Ovary (tissue), 9 donors: ENCODE measurements around the gene NF1. TPM values are rescaled to one million over a fixed set of nuclear protein-coding genes. Genes with fewer than 3 reads are reported as not detected.
"Not testable (repeated sequence)": the region's sequence is repeated elsewhere in the genome, so short reads cannot be mapped to it uniquely, and the experiment has no call there.

Source experiments
- DNase-seq, 5 donors: peaks; one replicate each; pipeline ENCODE4 v3.0.0-alpha.2; 2019 to 2020
- H3K27ac ChIP-seq, 2 donors: fragments of 200-600 bp; one replicate each; pipeline versions ENCODE4 v1.5.1 to v1.8.0; 2019 to 2022
- H3K27me3 ChIP-seq: fragments of 200-600 bp; one replicate; pipeline ENCODE4 v1.8.0; 2022
- H3K36me3 ChIP-seq: fragments of 200-600 bp; sonication (generic); one replicate; pipeline ENCODE4 v1.5.1; 2019
- H3K4me1 ChIP-seq: one replicate; pipeline ENCODE4 v1.8.1; 2013; ENCODE audit warnings: mild to moderate bottlenecking, moderate library complexity; ENCODE audit not compliant: insufficient read depth
- H3K4me3 ChIP-seq: fragments of 200-600 bp; sonication (generic); one replicate; pipeline ENCODE4 v1.5.1; 2017
- H3K9me3 ChIP-seq, 2 donors: fragments of 200-600 bp in 1 of 2; sonication (generic) in 1 of 2; one replicate each; pipeline versions ENCODE4 v1.5.1 to v1.8.1; 2013 to 2019; ENCODE audit warnings: mild to moderate bottlenecking in 1 of 2, moderate library complexity in 1 of 2
- EP300 ChIP-seq: sonication (generic); formaldehyde crosslinking; IDR thresholded peaks from one replicate; pipeline ENCODE4 v1.6.1; 2017; ENCODE audit warnings: antibody characterized with exemption
- POLR2A ChIP-seq: fragments of 450-650 bp; IDR thresholded peaks from one replicate; pipeline ENCODE4 v1.6.1; 2017; ENCODE audit warnings: antibody characterized with exemption, mild to moderate bottlenecking, moderate library complexity
- WGBS, 3 donors: extraction: QIAGEN DNeasy Blood & Tissue Kit in 1 of 3; methylation state at CpG; one replicate each; pipeline versions ENCODE4 v1.1.5 to v1.1.7; 2013 to 2017; 5-methylcytosine and 5-hydroxymethylcytosine counted together
- intact Hi-C, 4 donors: fragments of 100-400 bp; cut with DNase I; formaldehyde crosslinking; loops; one replicate each; pipeline versions ENCODE4 v1.11.0 to v1.15.1; 2022 to 2023
- polyA plus RNA-seq, 2 donors: library from polyadenylated mRNA; stranded (reverse); fragments of 200-250 nt in 1 of 2; fragments of 350-450 nt in 1 of 2; fragmentation: Illumina TruSeq in 1 of 2; extraction: RNeasy Lipid Tissue Mini Kit (QIAGEN cat#74804) in 1 of 2; gene quantifications; one replicate each; pipeline ENCODE4 v1.2.3, GENCODE V29; 2013 to 2014
- total RNA-seq, 7 donors: library from RNA; depleted of rRNA in 2 of 7; stranded (reverse); fragments of >200 nt in 2 of 7; fragmentation: NEBNext Ultra II Directional in 3 of 7; extraction: Animal tissue kit (Norgen Biotek cat#: 25700) in 3 of 7; gene quantifications; one replicate each; pipeline versions ENCODE4 v1.1.0 to v1.2.4, GENCODE V29; 2016 to 2023
- TF ChIP-seq, protein P1 (sequence below), 3 donors: fragments of 450-650 bp in 2 of 3; fragments of 200-600 bp in 1 of 3; IDR thresholded peaks; one replicate each; pipeline versions ENCODE4 v1.5.1 to v1.8.0; 2016 to 2022; ENCODE audit warnings: antibody characterized with exemption in 3 of 3, mild to moderate bottlenecking in 1 of 3
- donor health status: DM: no; HTN: no; CAD: no; lungs with moderate emphysema.
- donor health status: DM: no; HTN: no; CAD: no.
- donor health status: Bipolar disorder and iron deficiency.
- donor health status: DM: yes; HTN: yes; CAD: no.
- donor health status: DM: no; HTN: no; CAD: no.
- donor health status: DM: yes; HTN: yes; CAD: no.

The NF1 gene
- total and polyA plus RNA-seq, 9 donors: 11.1 to 62.0 (median 57.0) TPM

DNA sequence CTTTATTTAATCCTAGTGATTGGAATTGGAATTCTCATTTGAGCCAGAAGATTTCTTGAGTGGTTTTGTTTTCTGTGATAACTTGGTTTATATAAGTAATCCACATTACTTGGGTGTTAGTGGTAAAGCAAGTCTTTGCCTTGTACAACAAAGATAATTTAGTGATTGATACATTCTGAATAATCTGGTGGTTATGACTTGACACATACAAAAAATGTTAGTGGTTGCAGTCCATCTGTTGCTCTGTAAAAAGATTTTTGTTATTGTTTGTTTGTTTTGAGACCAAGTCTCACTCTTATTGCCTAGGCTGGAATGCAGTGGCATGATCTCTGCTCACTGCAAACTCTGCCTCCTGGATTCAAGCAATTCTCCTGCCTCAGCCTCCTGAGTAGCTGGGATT is 189.1 kb downstream of the NF1 start:
- intact Hi-C loops: no loop called here
- no peak for DNase-seq
- H3K9me3 ChIP-seq: no peaks in the 10 kb centered on the region
- H3K36me3 ChIP-seq: no peaks in the 10 kb centered on the region
- TF ChIP-seq, protein P1, sequence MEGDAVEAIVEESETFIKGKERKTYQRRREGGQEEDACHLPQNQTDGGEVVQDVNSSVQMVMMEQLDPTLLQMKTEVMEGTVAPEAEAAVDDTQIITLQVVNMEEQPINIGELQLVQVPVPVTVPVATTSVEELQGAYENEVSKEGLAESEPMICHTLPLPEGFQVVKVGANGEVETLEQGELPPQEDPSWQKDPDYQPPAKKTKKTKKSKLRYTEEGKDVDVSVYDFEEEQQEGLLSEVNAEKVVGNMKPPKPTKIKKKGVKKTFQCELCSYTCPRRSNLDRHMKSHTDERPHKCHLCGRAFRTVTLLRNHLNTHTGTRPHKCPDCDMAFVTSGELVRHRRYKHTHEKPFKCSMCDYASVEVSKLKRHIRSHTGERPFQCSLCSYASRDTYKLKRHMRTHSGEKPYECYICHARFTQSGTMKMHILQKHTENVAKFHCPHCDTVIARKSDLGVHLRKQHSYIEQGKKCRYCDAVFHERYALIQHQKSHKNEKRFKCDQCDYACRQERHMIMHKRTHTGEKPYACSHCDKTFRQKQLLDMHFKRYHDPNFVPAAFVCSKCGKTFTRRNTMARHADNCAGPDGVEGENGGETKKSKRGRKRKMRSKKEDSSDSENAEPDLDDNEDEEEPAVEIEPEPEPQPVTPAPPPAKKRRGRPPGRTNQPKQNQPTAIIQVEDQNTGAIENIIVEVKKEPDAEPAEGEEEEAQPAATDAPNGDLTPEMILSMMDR (IDR thresholded peaks at IDR 0.05): no peak
- TF ChIP-seq POLR2A (no peak), EP300 (no peak)
- no peak overlapping the region for H3K4me3 ChIP-seq
- no peaks in the 10 kb centered on the region for H3K27me3 ChIP-seq
- H3K4me1 ChIP-seq: no peaks in the 10 kb centered on the region
- H3K27ac ChIP-seq: no peak overlapping the region

GRCh38 chr17:31286587-31286986 is 191.8 kb downstream of the NF1 start:
- intact Hi-C loops: no loop called here
- Histone ChIP-seq H3K4me3 (no peak overlapping the region), H3K4me1 (no peaks in the 10 kb centered on the region), H3K27me3 (no peaks in the 10 kb centered on the region), H3K9me3 (no peaks in the 10 kb centered on the region), H3K27ac (no peak overlapping the region), H3K36me3 (no peaks in the 10 kb centered on the region)
- TF ChIP-seq, protein P1 (IDR thresholded peaks at IDR 0.05): no peak
- TF ChIP-seq EP300: no peak
- no peak for TF ChIP-seq POLR2A
- DNase-seq: no peak
- 92 to 96% (median 96%) methylated on average over 1 of the region's 1 CpG for WGBS, 3 donors

GRCh38 chr17:31287932-31288331 is 193.2 kb downstream of the NF1 start:
- H3K27me3 ChIP-seq, H3K9me3 ChIP-seq, H3K4me1 ChIP-seq, H3K4me3 ChIP-seq, H3K27ac ChIP-seq, DNase-seq, intact Hi-C loops, H3K36me3 ChIP-seq: not testable (repeated sequence)
- 82 to 100% (median 96%) methylated on average over 1 of the region's 1 CpG for WGBS, 3 donors

GRCh38 chr17:31289790-31290189 is 195.0 kb downstream of the NF1 start:
- no peaks in the 10 kb centered on the region for H3K4me1 ChIP-seq
- intact Hi-C loops: no loop called here
- no peak for DNase-seq
- H3K4me3 ChIP-seq: no peak overlapping the region
- WGBS, 3 donors: 57 to 76% (median 74%) methylated on average over 3 of the region's 3 CpGs
- H3K27ac ChIP-seq: no peak overlapping the region
- TF ChIP-seq EP300: no peak
- TF ChIP-seq, protein P1 (IDR thresholded peaks at IDR 0.05): no peak
- no peak for TF ChIP-seq POLR2A
- no peaks in the 10 kb centered on the region for H3K9me3 ChIP-seq
- no peaks in the 10 kb centered on the region for H3K27me3 ChIP-seq
- H3K36me3 ChIP-seq: no peaks in the 10 kb centered on the region

DNA sequence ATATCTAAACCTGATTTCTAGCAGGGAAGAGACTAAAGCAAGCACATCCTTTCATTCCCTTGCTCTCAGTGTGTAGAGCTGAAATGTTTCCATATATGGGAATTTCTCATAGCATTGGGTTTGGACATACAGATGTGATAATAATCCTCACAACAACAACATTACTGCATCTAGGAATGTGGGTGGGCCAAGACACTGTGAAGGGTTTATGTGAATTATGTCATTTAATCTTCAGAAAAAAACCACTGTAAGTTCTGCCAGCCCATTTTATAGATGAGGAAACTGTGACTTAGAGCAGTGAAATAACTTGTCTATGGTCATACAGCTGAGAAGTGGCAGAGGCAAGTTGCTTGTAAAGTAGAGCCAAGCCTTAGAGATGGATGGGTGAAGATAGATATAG is 197.0 kb downstream of the NF1 start:
- H3K27me3 ChIP-seq: no peaks in the 10 kb centered on the region
- no peaks in the 10 kb centered on the region for H3K4me1 ChIP-seq
- H3K36me3 ChIP-seq: no peaks in the 10 kb centered on the region
- H3K4me3 ChIP-seq: no peak overlapping the region
- no peak for TF ChIP-seq POLR2A
- TF ChIP-seq, protein P1 (IDR thresholded peaks at IDR 0.05): no peak
- no peak for TF ChIP-seq EP300
- no peak overlapping the region for H3K27ac ChIP-seq
- intact Hi-C loops: no loop called here
- no peaks in the 10 kb centered on the region for H3K9me3 ChIP-seq
- no peak for DNase-seq
